NB4 (cell line): ENCODE results near the gene RFC5.

Source experiments
- MAX ChIP-seq: IDR thresholded peaks from 2 replicates; pipeline ENCODE4 v1.6.1; 2011; ENCODE audit warnings: low read depth, low read length
- MYC ChIP-seq: IDR thresholded peaks from 2 replicates; pipeline ENCODE4 v1.6.1; 2011; ENCODE audit warnings: low read depth, low read length
- POLR2A ChIP-seq: IDR thresholded peaks from 2 replicates; pipeline ENCODE4 v1.6.1; 2011; ENCODE audit warnings: mild to moderate bottlenecking; ENCODE audit not compliant: insufficient read length; ENCODE audit errors: extremely low read depth
- TF ChIP-seq, protein P1 (sequence below): IDR thresholded peaks from one replicate; pipeline ENCODE4 v1.5.1; 2012; ENCODE audit warnings: low read depth, low read length

DNA sequence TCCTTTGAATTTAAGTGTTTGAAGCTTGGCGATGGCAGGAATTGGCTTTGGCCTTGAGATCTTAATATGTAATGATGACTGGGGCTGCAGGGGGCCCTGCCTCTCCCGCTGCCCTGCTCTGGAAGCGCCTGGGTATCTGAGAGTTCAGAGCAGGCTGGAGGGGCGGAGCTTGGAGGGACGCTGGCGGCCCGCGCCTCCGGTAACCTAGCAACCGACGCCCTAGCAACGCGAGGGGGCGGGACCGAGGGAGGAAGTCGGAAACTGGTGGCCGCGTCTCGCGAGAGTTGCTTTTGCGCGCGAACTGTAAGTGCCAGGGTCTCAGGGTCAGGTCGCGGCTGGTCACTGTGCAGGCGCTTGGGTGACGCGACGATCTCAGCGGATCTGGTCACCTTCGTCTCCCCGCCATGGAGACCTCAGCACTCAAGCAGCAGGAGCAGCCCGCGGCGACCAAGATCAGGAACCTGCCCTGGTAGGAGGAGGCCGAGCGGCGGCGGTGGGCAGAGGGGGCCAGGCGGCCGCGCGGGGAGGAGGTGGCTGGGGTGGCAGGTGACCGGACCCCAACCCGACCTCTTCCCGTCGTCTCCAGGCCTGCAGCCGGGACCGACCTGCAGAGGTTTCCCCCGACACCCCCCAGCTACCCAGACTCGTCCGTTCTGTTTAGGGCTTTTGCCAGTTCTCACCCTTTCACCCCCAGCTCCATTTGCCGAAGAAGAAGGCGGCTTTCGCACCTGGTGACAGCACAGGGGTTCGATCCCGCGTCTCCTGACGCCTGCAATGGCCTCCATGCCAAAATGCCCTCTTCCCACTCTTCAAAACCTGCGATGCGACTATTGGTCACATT lies at the start of gene RFC5:
- TF ChIP-seq, protein P1, sequence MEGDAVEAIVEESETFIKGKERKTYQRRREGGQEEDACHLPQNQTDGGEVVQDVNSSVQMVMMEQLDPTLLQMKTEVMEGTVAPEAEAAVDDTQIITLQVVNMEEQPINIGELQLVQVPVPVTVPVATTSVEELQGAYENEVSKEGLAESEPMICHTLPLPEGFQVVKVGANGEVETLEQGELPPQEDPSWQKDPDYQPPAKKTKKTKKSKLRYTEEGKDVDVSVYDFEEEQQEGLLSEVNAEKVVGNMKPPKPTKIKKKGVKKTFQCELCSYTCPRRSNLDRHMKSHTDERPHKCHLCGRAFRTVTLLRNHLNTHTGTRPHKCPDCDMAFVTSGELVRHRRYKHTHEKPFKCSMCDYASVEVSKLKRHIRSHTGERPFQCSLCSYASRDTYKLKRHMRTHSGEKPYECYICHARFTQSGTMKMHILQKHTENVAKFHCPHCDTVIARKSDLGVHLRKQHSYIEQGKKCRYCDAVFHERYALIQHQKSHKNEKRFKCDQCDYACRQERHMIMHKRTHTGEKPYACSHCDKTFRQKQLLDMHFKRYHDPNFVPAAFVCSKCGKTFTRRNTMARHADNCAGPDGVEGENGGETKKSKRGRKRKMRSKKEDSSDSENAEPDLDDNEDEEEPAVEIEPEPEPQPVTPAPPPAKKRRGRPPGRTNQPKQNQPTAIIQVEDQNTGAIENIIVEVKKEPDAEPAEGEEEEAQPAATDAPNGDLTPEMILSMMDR = no peak
- peak; percentile 93 for TF ChIP-seq POLR2A
- peak; percentile 78 for TF ChIP-seq MAX
- peak; percentile 74 for TF ChIP-seq MYC
